SK-N-SH (cell line): ENCODE measurements around the gene CBFA2T3. TPM values are rescaled to one million over a fixed set of nuclear protein-coding genes. Genes with fewer than 3 reads are reported as not detected.

Source experiments
- CTCF ChIA-PET: fragments of 300-600, 350-600 bp; formaldehyde crosslinking; extraction: SDS; loops from one replicate; lab custom pipeline; 2021; lab: Yijun Ruan, JAX
- POLR2A ChIA-PET: fragments of 350-600 bp; sonication (Branson Sonifier 250); formaldehyde crosslinking; extraction: SDS; loops from one replicate; lab custom pipeline; 2020; ENCODE audit warnings: antibody characterized with exemption, inconsistent platforms; lab: Yijun Ruan, JAX
- DNase-seq: peaks from one replicate; pipeline ENCODE4 v3.0.0; 2012
- H2AFZ ChIP-seq: fragments of 200-600 bp; sonication (generic); 2 replicates; pipeline ENCODE4 v1.8.1; 2016; ENCODE audit warnings: antibody characterized with exemption, mild to moderate bottlenecking, low read depth
- H3F3A ChIP-seq: fragments of 200-600 bp; sonication (generic); replicated peaks from 2 replicates; pipeline ENCODE3; 2016; ENCODE audit warnings: antibody characterized with exemption, mild to moderate bottlenecking; ENCODE audit not compliant: insufficient read depth
- H3K27ac ChIP-seq, 2 experiments: fragments of 200-500 bp in 1 of 2; fragments of 200-600 bp in 1 of 2; sonication (Bioruptor generic) in 1 of 2; sonication (generic), shearing (Covaris generic) in 1 of 2; 2 replicates each; pipeline versions ENCODE4 v1.5.1 to v1.6.1; 2014 to 2016; ENCODE audit warnings: low read depth in 2 of 2, inconsistent platforms in 1 of 2, low read length in 1 of 2, mild to moderate bottlenecking in 1 of 2, mixed read lengths in 1 of 2
- H3K27me3 ChIP-seq: fragments of 200-600 bp; sonication (generic), shearing (Covaris generic); 2 replicates; pipeline ENCODE4 v1.6.1; 2016; ENCODE audit warnings: mixed run types; ENCODE audit not compliant: insufficient read depth
- H3K36me3 ChIP-seq, 2 experiments: fragments of 200-500 bp in 1 of 2; fragments of 200-600 bp in 1 of 2; sonication (Bioruptor generic) in 1 of 2; sonication (generic) in 1 of 2; replicated peaks in 1 of 2; 2 replicates each; pipeline versions ENCODE3 to v1.5.1; 2014 to 2016; ENCODE audit warnings: low read length in 1 of 2, mild to moderate bottlenecking in 1 of 2; ENCODE audit not compliant: insufficient read depth in 2 of 2, control insufficient read depth in 1 of 2
- H3K4me1 ChIP-seq, 2 experiments: fragments of 200-500 bp in 1 of 2; fragments of 200-600 bp in 1 of 2; sonication (Bioruptor generic) in 1 of 2; sonication (generic), shearing (Covaris generic) in 1 of 2; 2 replicates each; pipeline versions ENCODE4 v1.5.1 to v1.6.1; 2014 to 2016; ENCODE audit warnings: low read depth in 1 of 2, low read length in 1 of 2, mixed run types in 1 of 2; ENCODE audit not compliant: insufficient read depth in 2 of 2, control insufficient read depth in 1 of 2
- H3K4me2 ChIP-seq: fragments of 200-600 bp; sonication (generic), shearing (Covaris generic); 2 replicates; pipeline ENCODE4 v1.6.1; 2017; ENCODE audit warnings: mixed run types
- H3K4me3 ChIP-seq, 2 experiments: fragments of 200-500 bp in 1 of 2; fragments of 200-600 bp in 1 of 2; sonication (Bioruptor generic) in 1 of 2; sonication (generic), shearing (Covaris generic) in 1 of 2; 2 replicates each; pipeline versions ENCODE4 v1.5.1 to v1.8.1; 2014 to 2016; ENCODE audit warnings: low read depth in 2 of 2, inconsistent platforms in 1 of 2, low read length in 1 of 2, mild to moderate bottlenecking in 1 of 2, mixed read lengths in 1 of 2, moderate library complexity in 1 of 2
- H3K79me2 ChIP-seq: fragments of 200-600 bp; sonication (generic); 2 replicates; pipeline ENCODE4 v1.8.1; 2017; ENCODE audit warnings: mild to moderate bottlenecking; ENCODE audit not compliant: insufficient read depth
- H3K9ac ChIP-seq: fragments of 200-600 bp; sonication (generic); 2 replicates; pipeline ENCODE4 v1.6.1; 2017; ENCODE audit warnings: mixed run types
- H3K9me2 ChIP-seq: fragments of 200-600 bp; sonication (generic); 2 replicates; pipeline ENCODE4 v1.6.1; 2017; ENCODE audit warnings: mixed run types
- H3K9me3 ChIP-seq: fragments of 200-600 bp; sonication (generic); 2 replicates; pipeline ENCODE4 v1.6.1; 2017; ENCODE audit warnings: mixed run types, mild to moderate bottlenecking, moderate library complexity
- H4K20me1 ChIP-seq: fragments of 200-600 bp; sonication (generic); 2 replicates; pipeline ENCODE4 v1.6.1; 2017; ENCODE audit warnings: mild to moderate bottlenecking, mixed run types; ENCODE audit not compliant: insufficient read depth
- CTCF ChIP-seq: fragments of 200-600 bp; sonication (generic); IDR thresholded peaks from 2 replicates; pipeline ENCODE4 v1.6.1; 2017; ENCODE audit warnings: antibody characterized with exemption, mild to moderate bottlenecking, moderate library complexity
- ELF1 ChIP-seq: IDR thresholded peaks from 2 replicates; pipeline ENCODE4 v1.4.0; 2012
- EZH2phosphoT487 ChIP-seq: fragments of 200-600 bp; sonication (generic); IDR thresholded peaks from 2 replicates; pipeline ENCODE4 v1.6.1; 2017; ENCODE audit warnings: low read depth, mixed run types, mild to moderate bottlenecking, antibody characterized with exemption, moderate library complexity, borderline replicate concordance
- FOXJ3 ChIP-seq: sonication (generic); formaldehyde crosslinking; IDR thresholded peaks from 2 replicates; pipeline ENCODE4 v1.5.1; 2020; ENCODE audit warnings: mild to moderate bottlenecking, missing genetic modification reagents
- GATA2 ChIP-seq: sonication (generic); formaldehyde crosslinking; IDR thresholded peaks from 2 replicates; pipeline ENCODE4 v1.5.0; 2020; ENCODE audit warnings: mild to moderate bottlenecking, missing genetic modification reagents
- JUND ChIP-seq: IDR thresholded peaks from 2 replicates; pipeline ENCODE4 v1.4.0; 2012
- MEF2A ChIP-seq: IDR thresholded peaks from 2 replicates; pipeline ENCODE4 v1.4.0; 2012; ENCODE audit warnings: low read depth, borderline replicate concordance
- MXI1 ChIP-seq: IDR thresholded peaks from 2 replicates; pipeline ENCODE4 v1.6.1; 2012; ENCODE audit warnings: mild to moderate bottlenecking, low read depth, low read length, improper control_type of control experiment
- NRF1 ChIP-seq: IDR thresholded peaks from 2 replicates; pipeline ENCODE4 v1.6.1; 2012; ENCODE audit warnings: low read depth, mild to moderate bottlenecking, low read length
- REST ChIP-seq: IDR thresholded peaks from 2 replicates; pipeline ENCODE4 v1.6.1; 2012; ENCODE audit warnings: mild to moderate bottlenecking, low read depth, low read length, moderate library complexity
- RFX5 ChIP-seq: IDR thresholded peaks from 2 replicates; pipeline ENCODE4 v1.6.1; 2012; ENCODE audit warnings: mild to moderate bottlenecking, improper control_type of control experiment, low read length
- SMC3 ChIP-seq: IDR thresholded peaks from 2 replicates; pipeline ENCODE4 v1.6.1; 2012; ENCODE audit warnings: low read depth, low read length, improper control_type of control experiment
- TCF12 ChIP-seq: IDR thresholded peaks from 2 replicates; pipeline ENCODE4 v1.4.0; 2012
- TEAD4 ChIP-seq: IDR thresholded peaks from 2 replicates; pipeline ENCODE4 v1.4.0; 2012; ENCODE audit warnings: mild to moderate bottlenecking, borderline replicate concordance; ENCODE audit not compliant: insufficient read depth
- YY1 ChIP-seq: IDR thresholded peaks from 2 replicates; pipeline ENCODE4 v1.4.0; 2012; ENCODE audit warnings: low read depth, mild to moderate bottlenecking
- WGBS: methylation state at CpG from one replicate; pipeline ENCODE4 v1.1.6; 2017; ENCODE audit warnings: low lambda C conversion rate; 5-methylcytosine and 5-hydroxymethylcytosine counted together
- polyA plus RNA-seq, 3 experiments: library from polyadenylated mRNA; depleted of rRNA; stranded (reverse); fragments of >200 nt; gene quantifications; 2 replicates each; pipeline ENCODE4 v1.2.3, GENCODE V29; 2012
- TF ChIP-seq, protein P1 (sequence below): fragments of 150-350 bp; IDR thresholded peaks from 2 replicates; pipeline ENCODE4 v1.6.1; 2016; ENCODE audit warnings: mild to moderate bottlenecking, low read depth, low read length
- TF ChIP-seq, protein P2 (sequence below): IDR thresholded peaks from 2 replicates; pipeline ENCODE4; 2012
- TF ChIP-seq, protein P3 (sequence below): fragments of 150-350 bp; IDR thresholded peaks from 2 replicates; pipeline ENCODE4 v1.6.1; 2017; ENCODE audit warnings: antibody characterized with exemption, low read length, low read depth, borderline replicate concordance

Gene CBFA2T3
- polyA plus RNA-seq, 1 of the 3 experiments (the other 2 are of a cell fraction): not detected

DNA sequence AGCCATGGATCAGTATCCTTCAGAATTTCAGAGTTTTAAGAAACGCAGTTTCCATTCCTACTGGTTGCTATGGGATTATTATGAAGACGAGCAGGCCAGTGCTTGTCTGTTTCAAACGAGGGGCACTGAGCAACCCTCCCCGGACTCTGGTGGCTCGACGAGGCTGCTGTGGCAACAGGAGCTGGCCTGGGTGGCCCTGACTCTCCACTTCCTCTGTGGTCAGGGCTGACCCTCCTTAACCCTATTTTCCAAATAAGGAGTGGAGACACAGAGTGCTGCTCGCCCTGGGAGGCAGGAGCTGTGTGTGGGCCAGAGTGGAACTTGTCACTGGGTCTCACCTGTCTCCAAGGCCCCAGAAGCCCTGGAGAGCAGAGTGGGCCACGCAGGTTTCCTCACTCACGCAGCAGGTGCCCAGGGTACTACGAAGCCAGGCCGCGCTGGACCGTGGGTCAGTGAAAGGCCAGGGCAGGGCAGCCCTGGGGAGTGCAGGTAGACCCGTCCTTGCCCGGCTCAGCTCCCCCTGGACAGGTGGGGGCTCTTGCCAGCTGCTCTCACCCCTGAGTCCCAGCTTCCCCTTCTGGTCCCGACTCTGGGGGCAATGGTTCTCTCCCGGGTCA is 123.6 kb downstream of the CBFA2T3 start:
- 85% methylated on average over 7 of the region's 17 CpGs for WGBS
- peaks cover 12% of the 10 kb centered on the region for H3F3A ChIP-seq
- H3K36me3 ChIP-seq: peaks cover 0 to 4% of the 10 kb centered on the region in 2 experiments
- H3K4me3 ChIP-seq: no peak overlapping the region
- 0 out of 2 replicates have a peak, but pooled peaks cover 10% of the 10 kb centered on the region for H4K20me1 ChIP-seq
- DNase-seq: no peak
- no peaks in the 10 kb centered on the region for H3K9me3 ChIP-seq
- H2AFZ ChIP-seq: no peak overlapping the region
- H3K9me2 ChIP-seq: no peaks in the 10 kb centered on the region
- TF ChIP-seq CTCF (no peak), NRF1 (no peak), JUND (no peak), TCF12 (no peak), ELF1 (no peak), SMC3 (no peak), MEF2A (no peak), EZH2phosphoT487 (no peak), YY1 (no peak), MXI1 (no peak), TEAD4 (no peak), RFX5 (no peak), FOXJ3 (no peak), GATA2 (no peak), REST (no peak)
- TF ChIP-seq, protein P1, sequence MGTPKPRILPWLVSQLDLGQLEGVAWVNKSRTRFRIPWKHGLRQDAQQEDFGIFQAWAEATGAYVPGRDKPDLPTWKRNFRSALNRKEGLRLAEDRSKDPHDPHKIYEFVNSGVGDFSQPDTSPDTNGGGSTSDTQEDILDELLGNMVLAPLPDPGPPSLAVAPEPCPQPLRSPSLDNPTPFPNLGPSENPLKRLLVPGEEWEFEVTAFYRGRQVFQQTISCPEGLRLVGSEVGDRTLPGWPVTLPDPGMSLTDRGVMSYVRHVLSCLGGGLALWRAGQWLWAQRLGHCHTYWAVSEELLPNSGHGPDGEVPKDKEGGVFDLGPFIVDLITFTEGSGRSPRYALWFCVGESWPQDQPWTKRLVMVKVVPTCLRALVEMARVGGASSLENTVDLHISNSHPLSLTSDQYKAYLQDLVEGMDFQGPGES: no peak
- TF ChIP-seq, protein P2, sequence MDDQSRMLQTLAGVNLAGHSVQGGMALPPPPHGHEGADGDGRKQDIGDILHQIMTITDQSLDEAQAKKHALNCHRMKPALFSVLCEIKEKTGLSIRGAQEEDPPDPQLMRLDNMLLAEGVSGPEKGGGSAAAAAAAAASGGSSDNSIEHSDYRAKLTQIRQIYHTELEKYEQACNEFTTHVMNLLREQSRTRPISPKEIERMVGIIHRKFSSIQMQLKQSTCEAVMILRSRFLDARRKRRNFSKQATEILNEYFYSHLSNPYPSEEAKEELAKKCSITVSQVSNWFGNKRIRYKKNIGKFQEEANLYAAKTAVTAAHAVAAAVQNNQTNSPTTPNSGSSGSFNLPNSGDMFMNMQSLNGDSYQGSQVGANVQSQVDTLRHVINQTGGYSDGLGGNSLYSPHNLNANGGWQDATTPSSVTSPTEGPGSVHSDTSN: no peak
- TF ChIP-seq, protein P3, sequence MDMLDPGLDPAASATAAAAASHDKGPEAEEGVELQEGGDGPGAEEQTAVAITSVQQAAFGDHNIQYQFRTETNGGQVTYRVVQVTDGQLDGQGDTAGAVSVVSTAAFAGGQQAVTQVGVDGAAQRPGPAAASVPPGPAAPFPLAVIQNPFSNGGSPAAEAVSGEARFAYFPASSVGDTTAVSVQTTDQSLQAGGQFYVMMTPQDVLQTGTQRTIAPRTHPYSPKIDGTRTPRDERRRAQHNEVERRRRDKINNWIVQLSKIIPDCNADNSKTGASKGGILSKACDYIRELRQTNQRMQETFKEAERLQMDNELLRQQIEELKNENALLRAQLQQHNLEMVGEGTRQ: no peak
- no peak overlapping the region for H3K4me2 ChIP-seq
- ChIA-PET CTCF (interaction anchor here (0.7 kb wide), 1 partner anchor 704 kb away, joined by 3 read pairs; no protein-coding TSS in a partner anchor), POLR2A (no interaction called here)
- H3K9ac ChIP-seq: no peak overlapping the region
- peaks cover 5 to 15% of the 10 kb centered on the region in 2 experiments; a peak in 1 of 4 replicates for H3K4me1 ChIP-seq
- no peaks in the 10 kb centered on the region for H3K27me3 ChIP-seq
- no peak overlapping the region for H3K27ac ChIP-seq
- peaks cover 17% of the 10 kb centered on the region for H3K79me2 ChIP-seq
